ENCODE results near the gene RAB6A.

RAB6A gene

DNA sequence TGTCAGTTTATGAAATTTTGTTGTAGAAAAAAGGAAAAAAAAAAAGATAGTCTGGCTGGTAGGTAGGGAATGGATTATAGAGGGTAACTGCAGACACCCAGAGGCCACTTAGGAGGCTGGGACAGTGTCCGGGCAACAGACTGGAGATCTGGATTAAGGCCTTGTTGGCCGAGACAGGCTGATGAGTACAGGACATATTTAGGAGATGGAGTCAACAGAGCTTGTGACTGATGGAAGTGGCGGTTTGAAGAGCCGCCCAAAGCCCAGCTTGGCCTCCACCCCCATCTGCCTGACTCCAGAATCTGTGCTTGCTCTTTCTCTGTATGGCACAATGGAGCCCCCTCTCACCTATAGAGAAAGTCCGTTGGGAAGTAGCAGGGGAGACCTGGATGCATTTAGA is 106.9 kb downstream of the RAB6A start:
- no peak for DNase-seq (ENCODE audit: low read depth)

DNA sequence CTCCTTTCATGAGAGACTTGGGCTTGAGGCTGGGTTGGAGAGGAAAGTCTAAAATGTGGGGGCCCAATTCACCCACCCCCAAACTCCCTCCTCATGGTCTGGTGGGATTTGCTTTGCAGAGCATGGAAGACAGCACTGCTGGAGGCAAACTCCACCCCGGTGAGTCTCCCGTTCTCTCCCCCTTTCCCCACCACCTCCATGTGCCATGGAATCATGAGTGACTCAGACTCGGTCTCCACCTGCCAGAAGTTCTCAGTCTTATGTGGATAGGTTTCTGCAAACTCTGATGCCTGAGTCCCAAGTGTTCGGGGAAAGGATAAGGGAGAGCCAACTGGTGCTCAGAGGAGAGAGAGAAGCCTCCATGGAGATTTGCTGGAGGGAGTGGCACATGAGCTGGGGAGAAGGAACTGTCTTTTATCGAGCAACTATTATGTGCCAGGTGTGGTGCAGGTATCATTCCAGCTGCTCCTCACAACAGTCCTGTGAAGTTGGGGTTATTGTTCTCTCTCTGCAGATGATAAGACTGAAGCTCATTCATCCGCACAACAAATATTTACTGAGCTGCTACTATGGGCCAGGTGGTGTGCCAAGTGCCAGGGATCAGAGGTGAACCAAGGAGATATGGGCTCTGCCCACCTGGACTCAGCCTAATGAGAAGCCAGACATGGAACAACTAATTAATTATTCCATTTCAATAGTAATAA is 107.9 kb downstream of the RAB6A start:
- DNase-seq (ENCODE audit: low read depth): no peak

DNA sequence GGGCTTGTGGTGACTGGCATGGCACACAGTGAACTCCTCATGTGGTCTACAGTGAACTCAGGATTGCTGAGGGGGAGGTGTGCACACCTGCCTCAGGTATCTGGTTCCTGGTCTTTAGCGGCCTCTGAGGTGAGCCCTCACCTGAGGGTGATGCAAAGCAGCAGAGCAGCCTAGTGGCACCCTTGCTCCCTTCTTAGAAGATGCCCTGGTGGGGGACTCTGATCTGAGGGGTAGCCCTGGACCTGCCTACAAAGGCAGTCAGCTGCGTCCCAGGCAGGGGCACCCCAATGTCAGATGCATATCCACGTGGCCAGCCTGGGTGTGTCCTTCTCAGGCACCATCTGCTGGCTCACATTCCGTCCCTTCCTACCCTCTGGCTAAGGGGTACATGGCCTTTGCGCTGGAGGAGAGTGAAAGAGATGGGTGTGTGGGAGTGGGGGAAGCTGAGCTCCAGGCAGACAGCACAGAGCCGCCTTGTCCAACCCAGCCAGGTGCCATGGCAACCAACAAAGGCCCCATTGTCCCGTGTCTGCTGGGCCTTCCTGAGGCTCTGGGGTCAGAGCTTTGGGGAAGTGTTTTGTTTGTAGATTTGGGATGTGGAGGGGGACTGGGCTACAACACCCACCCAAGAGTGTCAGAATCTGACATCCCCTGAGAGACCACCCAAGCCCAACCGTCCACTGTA is 108.7 kb downstream of the RAB6A start:
- DNase-seq (ENCODE audit: low read depth): no peak

DNA sequence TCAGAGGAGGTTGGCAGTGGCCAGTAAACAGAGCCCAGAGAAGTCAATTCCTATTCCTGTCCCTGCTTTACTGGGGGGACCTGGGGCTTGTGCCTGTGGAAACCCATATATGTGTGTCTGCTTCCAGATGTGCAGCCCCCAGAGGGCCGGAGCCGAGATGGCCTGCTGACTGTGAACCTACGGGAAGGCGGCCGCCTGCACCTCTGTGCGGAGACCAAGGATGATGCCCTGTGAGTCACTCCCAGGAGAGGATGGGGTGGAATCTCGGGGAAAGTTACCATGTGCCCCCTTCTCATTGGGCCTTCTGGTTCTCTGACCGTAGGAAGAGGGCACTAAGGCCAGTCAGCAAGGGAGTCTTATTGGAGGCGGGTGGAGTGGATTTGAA is 109.2 kb downstream of the RAB6A start:
- DNase-seq (ENCODE audit: low read depth): no peak

DNA sequence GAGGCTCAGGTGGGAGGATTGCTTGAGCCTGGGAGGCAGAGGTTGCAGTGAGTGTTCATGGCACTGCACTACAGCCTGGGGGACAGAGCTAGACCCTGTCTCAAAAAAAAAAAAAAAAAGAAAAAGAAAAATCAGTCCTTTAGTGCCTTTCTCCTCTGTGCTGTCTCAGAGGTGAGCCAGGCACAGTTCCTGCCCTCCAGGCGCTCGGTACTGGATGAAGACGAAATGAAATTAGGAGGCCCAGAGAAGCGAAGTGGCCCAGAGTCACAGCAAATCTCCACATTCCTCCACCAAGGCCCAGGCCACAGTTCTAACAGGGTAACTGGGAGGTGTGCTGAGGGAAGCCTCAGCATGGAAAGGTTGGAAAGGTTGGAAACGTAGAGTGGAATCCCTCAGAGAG is 109.6 kb downstream of the RAB6A start:
- DNase-seq (ENCODE audit: low read depth): no peak

DNA sequence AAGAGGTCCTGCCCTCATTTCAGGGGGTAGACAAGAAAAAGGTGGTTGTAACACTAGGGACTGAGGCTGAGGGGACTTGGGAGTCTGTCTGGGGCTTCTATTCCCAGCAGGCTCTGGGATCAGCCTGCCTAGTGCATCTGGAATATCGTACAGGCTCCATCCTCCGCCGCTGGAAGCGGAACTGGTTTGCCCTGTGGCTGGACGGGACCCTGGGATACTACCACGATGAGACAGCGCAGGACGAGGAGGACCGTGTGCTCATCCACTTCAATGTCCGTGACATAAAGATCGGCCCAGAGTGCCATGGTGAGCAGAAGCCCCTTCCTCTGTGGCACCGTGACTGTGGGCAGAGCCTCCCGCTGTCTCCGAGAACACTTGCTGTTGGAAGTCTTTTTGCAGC is 110.5 kb downstream of the RAB6A start:
- DNase-seq (ENCODE audit: low read depth): no peak

DNA sequence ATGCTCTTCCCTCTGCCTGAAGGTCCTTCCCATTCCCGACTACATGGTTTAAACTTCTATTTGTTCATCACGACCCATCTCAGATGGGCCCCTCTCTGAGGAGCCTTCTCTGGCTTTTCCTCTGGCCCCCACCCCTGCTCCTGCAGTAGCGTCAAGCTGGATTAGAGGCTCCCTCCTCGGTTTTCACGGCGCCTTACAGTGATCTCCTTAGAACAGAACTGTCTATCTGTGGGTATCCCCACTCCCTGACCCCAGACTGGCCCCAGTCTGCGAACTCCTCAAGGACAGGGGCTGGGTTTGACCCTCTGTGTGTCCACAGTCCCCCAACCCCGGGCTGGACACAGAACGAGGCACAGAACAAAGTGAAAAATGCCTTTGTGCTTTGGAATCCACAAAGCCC is 111.7 kb downstream of the RAB6A start:
- no peak for DNase-seq (ENCODE audit: low read depth)

DNA sequence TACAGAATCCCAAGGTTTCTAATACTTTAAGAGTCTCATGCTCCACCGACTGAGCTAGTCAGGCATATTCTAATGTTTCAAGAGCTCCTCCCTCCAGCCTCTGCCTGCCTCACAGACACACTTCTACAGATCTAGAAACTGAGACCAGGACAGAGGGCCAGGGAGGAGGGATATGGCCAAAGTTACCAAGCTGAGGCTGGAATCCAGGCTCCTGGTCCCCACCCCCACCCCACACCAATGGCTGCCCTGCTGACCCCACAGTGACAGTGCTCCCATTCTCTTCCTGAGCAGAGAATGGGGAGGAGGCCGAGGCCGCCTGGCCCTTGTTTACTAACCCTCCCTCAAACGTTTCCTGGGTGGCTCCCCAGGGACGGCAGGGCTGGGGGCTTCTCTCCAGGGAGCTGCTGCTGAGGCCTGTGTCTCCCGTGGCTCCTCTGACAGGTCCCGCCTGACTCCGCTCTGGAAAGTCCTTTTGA is 112.3 kb downstream of the RAB6A start:
- no peak for DNase-seq (ENCODE audit: low read depth)

DNA sequence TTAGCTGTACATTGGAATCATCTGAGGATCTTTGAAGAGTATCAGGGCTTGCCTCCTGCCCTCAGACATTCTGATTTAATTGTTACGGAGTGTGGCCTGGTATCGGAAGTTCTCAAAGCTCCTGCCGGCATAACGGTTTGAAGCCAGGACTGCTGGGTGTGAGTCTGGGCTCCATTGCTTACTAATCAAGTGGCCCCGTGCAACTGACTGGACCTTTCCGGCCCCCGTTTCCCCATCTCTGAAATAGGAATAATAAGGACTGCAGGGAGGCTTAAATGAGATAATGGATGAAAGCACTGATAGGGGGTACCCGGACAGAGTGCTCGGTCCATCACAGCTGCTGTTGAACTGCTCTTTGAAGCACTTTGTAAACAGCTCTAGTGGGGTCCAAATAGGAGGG is 112.8 kb downstream of the RAB6A start:
- no peak for DNase-seq (ENCODE audit: low read depth)

DNA sequence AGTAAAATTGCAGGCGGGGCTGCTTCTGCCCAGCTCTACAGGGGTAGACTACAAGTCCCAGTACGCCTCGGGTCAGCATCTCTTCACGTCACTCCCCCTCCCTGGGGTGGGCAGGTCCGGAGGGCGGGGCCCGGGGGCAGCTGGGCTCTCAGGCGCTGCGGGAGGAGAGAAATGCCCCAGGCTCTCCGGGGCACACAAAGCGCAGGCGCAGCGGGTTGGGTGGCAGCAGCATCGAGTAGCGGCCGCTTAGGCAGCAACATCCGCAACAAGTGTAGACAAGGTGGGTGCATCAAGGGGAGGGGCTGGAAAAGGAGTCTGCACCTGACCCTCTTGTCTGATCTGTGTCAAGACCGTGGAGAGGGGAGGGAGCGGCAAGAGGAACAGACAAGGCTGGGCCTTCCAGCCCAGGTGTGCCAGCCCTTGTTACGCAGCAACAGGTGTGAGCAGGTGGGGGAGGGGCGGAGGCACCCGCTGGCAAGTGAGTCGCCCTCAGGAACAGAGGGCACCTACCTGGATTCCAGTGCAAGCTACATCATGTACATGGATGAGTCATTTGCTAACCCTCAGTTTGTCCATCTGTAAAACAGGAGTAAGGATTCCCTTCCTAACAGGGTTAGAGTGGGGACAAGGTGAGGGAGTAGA is 113.3 kb downstream of the RAB6A start:
- peak; percentile 88 for DNase-seq (ENCODE audit: low read depth)

DNA sequence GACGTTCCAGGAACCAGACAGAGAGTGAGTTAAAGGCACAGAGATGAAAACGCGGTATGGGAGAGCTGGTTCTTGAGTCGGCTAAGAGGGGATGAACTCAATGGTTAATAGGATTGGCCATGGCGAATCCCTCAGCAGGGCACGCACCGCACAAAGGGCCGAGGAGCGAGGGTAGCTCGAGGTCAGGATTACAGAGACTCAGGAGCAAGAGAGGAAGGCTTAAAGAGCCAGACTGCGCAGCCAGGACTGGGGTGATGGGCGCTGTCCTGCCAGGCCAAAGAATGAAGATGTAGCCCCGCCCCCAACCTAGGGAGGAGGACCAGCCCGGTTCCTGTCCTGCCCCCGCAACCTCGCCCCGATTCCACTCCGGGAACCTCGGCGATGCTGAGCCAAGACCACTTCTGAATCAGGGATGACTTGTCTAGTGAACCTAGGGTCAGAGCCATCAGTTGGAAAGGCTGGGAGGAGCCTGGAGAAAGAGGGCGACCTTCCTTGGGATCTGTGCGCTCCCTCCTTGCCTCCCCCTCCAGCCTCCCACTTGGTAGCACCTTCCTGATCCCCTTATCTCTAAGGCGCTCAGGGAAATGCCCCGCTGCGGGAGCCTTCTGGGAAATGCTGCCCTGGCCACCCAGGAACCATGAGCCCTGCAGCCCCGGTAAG is 114.8 kb downstream of the RAB6A start, which contains the start of gene PLEKHB1:
Gene PLEKHB1 (plus strand): TSS at position 610 of the 660 bp plus-strand sequence. CDS start 28 bp downstream, at position 638.
- DNase-seq (ENCODE audit: low read depth): no peak

DNA sequence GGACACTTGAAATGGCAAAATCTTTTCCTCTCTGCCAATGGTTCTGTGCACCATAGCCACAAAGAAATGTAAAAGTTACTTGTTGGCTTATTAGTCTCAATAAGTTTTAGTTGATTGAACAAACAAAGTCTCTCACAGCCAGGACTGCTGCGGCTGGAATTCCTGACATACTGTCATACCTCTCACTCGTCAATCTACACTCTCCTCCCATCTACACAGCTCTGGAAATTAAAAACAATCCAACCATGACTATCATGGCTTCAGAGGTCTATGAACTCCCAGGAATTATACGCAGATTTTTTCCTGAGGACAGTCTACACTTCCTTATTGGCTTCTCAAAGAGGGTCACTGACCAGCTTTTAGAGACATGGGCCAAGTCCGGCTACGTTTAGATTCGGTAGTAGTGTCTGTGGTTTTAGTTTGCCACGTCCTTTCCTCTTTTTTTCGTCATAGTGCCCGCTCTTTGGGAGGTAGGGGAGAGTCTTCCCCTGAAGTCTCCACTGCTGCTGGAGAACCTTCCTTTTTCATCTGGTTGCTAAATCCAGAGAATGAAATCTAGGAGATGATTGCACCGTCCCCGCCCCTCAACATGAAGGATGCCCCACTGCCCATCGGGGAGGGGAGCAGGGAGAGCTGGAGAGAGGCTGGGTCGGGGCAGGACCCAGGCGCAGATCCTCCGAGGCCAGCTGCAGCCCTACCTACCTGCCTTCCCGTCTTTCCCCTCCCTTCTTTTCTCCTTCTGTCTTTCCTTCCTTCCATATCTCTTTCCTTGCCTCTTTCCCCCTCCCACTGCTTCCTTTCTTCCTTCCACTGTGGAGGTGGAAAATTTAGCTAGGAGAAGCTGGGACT is 115.5 kb downstream of the RAB6A start:
- DNase-seq (ENCODE audit: low read depth): no peak

DNA sequence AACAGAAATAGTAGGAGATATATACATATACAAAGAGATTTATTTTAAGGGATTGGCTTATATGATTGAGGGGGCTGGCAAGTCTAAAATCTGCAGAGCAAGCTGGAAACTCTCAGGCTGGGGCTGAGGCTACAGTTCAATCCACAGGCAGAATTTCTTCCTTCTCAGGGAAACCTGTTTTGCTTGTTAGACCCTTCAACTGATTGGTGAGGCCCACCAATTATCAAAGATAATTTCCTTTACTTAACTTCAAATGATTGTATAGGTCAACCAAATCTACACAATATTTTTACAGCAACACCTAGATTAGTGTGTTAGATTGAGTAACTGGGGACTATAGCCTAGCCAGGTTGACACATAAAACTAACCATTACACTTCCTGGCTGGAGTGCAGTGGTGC is 119.2 kb downstream of the RAB6A start:
- no peak for DNase-seq (ENCODE audit: low read depth)

DNA sequence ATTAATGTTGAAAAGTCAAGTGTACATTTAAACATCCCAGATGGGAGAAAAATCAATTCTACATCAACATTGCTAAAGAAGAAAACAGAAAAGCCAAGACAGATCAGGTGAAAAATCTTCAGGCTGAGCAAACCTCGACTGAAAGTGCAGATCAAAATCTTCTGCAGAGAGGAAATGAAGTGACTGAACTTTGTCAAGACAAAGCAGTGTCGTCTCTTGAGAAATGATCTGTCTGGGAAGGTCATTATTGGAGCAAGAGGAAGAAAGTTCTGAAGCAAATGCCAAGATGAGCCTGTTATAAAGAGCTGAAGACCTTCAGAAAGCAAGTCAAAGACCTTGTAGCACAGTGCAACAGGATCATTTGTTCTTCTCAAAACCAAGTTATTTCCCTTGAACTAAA is 120.3 kb downstream of the RAB6A start:
- DNase-seq (ENCODE audit: low read depth): no peak

DNA sequence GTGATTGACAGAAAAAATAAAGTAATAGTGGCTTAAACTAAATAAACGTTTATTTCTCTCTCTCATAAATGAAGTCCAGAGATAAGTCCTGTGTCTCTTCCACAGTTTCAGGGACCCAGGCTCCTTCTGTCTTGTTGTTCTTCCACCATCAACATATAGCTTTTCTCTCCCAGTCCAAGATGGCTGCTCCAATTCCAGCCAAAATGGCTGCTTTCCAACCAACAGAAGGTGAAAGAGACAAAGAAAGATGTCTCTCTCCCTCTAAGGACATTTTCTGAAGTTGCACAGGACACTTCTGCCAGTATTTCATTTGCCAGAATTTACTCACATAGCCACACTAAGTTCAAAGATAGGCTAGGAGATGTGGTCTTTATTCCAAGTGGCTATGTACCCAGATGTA is 123.9 kb downstream of the RAB6A start:
- DNase-seq (ENCODE audit: low read depth): no peak

DNA sequence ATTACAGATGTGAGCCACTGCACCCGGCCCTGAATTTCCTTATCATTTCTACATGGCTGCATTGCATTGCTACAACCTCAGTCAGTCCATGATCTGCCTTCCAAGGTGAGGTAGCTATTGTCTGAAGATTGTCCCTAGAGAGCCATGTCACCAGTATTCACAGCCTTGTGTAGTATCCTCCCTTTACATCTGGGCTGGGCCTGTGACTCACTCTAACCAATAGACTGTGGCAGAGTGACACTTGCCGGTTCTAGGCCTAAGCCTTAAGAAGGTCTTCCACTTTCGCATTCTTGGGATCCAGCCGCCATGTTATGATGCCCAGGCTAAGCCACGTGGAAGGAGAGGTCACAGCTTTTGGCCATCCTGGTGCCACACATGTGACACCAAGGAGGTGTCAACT is 124.6 kb downstream of the RAB6A start:
- no peak for DNase-seq (ENCODE audit: low read depth)

DNA sequence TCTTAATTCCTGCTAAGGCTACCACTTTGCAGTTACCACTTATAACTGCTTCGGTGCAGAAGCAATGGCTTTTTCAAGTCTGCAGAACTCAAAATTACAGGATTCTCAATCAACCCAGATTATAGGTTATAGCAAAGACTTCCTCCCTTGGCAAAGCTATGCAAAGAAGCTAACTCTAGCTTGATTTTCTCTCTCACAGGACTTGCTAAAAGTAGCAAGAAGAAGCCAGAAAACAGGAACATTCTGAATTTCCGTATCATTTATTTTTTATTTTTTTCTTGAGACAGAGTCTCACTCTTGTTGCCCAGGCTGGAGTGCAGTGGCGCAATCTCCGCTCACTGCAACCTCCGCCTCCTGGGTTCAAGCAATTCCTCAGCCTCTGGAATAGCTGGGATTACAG is 125.2 kb downstream of the RAB6A start:
- no peak for DNase-seq (ENCODE audit: low read depth)

DNA sequence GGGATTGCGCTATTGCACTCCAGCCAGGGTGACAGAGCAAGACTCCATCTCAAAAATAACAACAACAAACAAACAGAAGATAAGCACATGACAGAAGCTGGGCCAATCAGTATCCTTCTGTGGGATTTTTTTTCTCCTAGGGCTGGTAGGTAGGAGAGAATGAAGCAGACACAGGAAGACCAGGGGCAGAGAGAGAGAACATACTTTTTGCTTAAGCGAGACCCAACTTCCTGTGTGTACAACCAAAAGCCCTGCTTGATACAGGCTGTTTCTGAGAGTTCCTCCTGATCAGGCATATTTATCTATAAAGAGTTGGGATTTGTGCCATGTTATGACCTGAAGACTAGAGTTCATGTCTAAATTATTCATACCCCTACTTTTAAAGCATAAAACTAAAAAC is 126.9 kb downstream of the RAB6A start:
- no peak for DNase-seq (ENCODE audit: low read depth)

DNA sequence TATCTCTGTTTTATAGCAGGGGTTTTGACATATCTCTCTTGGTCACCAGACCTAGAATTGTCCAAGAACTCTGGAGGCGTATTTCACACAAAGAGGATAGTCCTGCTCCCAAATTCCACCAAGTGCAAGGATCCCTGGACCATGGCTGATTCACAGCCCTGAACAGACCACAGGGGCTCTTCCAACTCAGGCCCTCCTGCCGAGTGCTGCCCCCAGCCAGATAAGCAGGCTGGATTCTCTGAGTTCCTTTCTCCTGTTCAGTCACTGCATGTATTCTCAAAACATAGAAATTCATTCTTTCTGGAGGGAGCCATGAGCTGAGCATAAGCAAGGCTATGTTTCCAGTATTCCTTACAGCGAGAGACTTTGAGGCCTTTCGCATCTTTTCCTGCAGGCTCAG is 127.9 kb downstream of the RAB6A start:
- no peak for DNase-seq (ENCODE audit: low read depth)

DNA sequence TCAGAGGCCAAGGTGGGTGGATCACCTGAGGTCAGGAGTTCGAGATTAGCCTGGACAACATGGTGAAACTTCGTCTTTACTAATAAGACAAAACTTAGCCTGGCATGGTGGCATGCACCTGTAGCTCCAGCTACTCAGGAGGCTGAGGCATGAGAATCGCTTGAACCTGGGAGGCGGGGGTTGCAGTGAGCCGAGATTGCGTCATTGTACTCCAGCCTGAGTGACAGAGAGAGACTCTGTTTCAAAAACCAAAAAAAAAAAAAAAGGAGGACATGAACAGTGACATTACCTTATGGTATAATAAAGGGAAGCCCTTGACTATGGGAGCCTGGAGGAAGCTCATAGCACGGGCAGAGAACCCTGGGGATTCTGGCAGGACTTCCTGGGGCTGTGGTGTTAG is 131.0 kb downstream of the RAB6A start:
- DNase-seq (ENCODE audit: low read depth): no peak

DNA sequence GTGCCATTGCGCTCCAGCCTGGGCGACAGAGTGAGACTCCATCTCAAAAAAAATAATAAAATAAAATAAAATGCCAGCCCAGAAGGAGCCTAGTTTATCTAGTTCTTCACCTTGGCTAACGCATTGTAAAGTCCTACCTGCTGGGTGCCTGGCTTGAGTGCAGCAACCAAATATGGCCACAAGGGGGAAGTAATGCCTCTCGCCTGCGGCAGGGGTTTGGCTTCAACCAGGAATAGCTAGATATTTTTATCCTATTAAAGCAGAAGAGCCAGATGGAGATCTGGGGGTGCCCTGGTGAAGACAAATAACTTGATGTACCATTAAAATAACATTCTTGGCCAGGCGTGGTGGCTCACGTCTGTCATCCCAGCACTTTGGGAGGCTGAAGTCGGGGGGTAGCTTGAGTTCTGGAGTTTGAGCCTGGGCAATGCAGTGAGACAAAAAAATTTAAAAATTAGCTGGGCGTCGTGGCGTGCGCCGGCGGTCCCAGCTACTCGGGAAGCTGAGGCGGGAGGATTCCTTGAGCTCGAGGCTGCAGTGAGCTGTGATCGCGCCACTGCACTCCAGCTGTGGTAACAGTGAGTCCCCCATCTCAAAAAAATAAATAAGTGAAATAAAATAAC is 135.1 kb downstream of the RAB6A start:
- DNase-seq (ENCODE audit: low read depth): peak; percentile 49
